T-helper 2 cell (primary cell): ENCODE data around the gene ZNF583.

Experiments
- DNase-seq, 5 experiments: peaks; one replicate each; pipeline versions ENCODE4 v3.0.0 to v3.0.0-alpha.2; 2012 to 2022
- total RNA-seq, 2 donors: gene quantifications; one replicate each; lab custom pipeline; 2026; lab: John Stamatoyannopoulos, UW

ZNF583 gene
- 1.2 to 6.1 reads per million in 2 donors for total RNA-seq

GRCh38 chr19:56403764-56404704 is at the start of gene ZNF583:
TSS of gene ZNF583 (plus strand) at chr19:56404332. CDS start at chr19:56407115, 2,783 bp downstream.
- peak; percentile 80 to 93 (median 86) for DNase-seq

DNA sequence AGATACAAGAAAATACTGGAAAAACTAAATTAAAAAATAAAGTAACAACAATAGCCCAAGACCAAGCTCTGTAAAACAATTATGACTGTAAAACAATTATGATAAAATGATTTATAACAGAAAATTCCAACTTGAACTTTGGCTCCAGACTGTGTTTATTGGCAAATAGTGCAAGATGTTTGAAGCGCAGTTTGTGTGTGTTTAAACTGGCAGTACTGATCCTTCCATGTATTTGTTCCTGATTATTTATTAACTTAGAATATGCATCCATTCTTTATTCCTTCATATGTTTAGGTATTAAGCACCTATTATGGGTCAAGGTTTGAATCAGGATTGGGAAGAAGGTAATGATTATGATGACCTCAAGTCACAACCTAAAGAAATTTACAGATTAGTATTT is 48.6 kb upstream of the ZNF583 start:
- no peak for DNase-seq

GRCh38 chr19:56356944-56357343 is 47.2 kb upstream of the ZNF583 start:
- no peak for DNase-seq

DNA sequence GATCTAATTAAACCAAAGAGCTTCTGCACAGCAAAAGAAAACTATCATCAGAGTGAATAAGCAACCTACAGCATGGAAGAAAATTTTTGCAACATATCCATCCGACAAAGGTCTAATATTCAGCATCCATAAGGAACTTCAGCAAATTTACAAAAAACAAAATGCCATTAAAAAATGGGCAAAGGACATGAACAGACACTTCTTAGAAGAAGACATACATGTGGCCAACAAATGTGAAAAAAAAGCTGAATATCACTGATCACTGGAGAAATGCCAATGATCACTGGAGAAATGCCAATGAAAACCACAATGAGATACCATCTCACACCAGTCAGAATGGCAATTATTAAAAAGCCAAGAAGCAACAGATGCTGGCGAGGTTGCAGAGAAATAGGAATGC is 43.3 kb upstream of the ZNF583 start:
- DNase-seq, result no peak

- peak; percentile 28 to 88 (median 63) for DNase-seq
Observed at GRCh38 chr19:56367829-56368711, 36.1 kb upstream of the ZNF583 start.

GRCh38 chr19:56369886-56370676 is 34.1 kb upstream of the ZNF583 start:
- DNase-seq, result no peak

GRCh38 chr19:56372281-56372680 is 31.9 kb upstream of the ZNF583 start:
- DNase-seq, result no peak

GRCh38 chr19:56377105-56377924 is 26.8 kb upstream of the ZNF583 start:
- no peak for DNase-seq

DNA sequence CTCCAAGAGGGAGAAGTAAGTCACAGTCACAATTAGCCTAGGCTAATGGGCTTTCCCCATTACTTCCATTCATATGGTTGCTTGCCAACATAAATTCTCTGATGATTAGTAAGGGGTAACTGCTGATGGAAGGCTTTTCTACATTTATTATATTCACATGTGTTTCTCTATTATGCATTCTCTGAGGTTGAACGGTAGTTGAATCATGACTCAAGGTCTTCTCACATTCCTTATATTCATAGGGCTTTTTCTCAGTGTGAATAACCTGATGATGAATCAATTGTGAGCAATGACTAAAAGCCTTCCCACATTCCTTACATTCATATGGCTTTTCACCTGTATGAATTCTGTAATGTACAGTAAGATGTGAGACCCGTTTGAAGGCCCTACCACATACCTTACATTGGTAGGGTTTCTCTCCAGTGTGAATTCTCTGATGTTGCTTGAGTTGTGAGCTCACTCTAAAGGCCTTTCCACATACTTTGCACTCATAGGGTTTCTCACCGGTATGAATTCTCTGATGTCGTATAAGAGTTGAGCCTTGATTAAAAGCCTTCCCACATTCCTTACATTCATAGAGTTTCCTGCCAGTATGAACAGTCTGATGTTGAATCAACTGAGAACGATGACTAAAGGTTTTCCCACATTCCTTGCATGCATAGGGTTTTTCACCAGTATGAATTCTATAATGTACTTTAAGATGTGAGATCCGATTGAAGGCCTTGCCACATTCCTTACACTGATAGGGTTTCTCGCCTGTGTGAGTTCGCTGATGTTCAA is 20.1 kb upstream of the ZNF583 start:
- no peak for DNase-seq

DNA sequence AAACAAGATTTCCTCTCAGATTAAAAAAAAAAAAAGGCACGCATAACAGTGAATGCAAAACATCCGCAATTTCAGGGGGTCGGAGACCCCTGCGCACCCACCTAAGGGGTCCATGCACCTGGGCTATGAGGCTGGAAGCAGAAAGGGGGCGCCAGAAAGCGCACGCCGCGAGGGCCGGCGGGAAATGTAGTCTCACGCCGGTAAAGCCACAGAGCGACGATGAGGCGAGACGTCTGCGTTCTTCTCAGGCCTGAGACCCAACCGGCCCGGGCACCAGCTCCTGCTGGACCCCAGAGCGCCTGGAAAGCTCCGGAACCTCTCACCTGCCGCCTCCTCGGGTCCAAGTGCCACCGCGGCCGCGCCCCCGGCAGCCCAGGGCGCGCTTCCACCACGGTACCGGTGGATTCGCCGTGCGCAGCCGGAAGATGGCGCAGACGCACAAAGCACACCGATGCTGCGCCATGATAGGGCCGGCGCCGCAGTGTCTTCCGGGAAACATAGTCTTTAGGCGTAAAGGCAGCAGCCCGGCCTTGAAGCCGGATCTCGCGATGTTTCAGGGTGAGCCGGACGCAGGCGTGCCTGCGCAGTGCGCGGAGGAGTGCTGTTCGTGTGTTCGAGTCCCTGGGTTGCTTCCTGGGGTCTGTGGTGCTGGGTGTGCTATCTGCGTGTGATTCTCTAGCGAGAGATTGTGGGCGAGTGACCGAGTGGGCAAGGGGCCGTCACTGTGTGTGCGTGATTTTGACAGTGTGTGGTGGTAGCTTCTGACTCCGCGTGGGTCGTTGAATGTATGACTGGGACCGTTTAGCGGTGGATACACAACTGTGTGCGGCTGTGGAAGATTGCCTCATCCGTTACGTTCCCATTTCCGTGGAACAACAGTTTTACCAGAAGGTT is 10.8 kb upstream of the ZNF583 start, which contains the start of gene ZNF582:
TSS of gene ZNF582 (minus strand) at position 416 of the 894 bp plus-strand sequence. CDS start 1,782 bp downstream, outside the sequence.
- DNase-seq, result peak; percentile 71 to 98 (median 85)

- DNase-seq, result no peak
Observed at GRCh38 chr19:56398809-56399208, 5.3 kb upstream of the ZNF583 start.

GRCh38 chr19:56400485-56400884 is 3.6 kb upstream of the ZNF583 start:
- DNase-seq, result no peak

- peak in 1 of 5 experiments; percentile 21 for DNase-seq
Observed at GRCh38 chr19:56403261-56403660, 871 bp upstream of the ZNF583 start.

- peak in 1 of 5 experiments; percentile 30 for DNase-seq
Observed at GRCh38 chr19:56404705-56405056, 549 bp downstream of the ZNF583 start.

DNA sequence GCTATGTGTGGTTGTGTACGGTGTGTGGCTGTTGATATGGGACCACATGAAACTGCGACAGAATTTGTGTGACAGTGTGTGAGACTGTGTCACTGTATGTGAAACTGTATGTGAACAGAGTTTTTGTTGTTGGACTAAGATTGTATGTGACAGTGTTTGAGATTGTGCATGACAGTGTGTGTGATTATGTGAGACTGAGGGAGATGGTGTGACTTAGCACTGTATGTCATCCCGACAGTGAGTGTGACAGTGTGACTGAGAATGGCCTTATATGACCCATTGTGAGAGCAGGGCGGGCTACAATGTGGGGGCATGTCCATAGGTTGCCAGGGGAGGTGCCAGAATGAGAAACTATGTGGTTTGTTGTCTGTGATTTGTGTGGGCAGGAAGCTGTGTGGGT is 930 bp downstream of the ZNF583 start:
- peak in 1 of 5 experiments; percentile 31 for DNase-seq

GRCh38 chr19:56423276-56423984 is 19.3 kb downstream of the ZNF583 start:
- DNase-seq, result no peak

DNA sequence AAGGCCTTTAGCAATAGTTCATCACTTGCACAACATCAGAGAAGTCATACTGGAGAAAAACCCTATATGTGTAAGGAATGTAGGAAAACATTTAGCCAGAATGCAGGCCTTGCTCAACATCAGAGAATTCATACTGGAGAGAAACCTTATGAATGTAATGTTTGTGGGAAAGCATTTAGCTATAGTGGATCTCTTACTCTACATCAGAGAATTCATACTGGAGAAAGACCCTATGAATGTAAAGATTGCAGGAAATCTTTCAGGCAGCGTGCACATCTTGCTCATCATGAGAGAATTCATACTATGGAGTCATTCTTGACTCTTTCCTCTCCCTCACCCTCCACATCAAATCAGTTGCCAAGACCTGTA is 19.8 kb downstream of the ZNF583 start:
- DNase-seq, result no peak

DNA sequence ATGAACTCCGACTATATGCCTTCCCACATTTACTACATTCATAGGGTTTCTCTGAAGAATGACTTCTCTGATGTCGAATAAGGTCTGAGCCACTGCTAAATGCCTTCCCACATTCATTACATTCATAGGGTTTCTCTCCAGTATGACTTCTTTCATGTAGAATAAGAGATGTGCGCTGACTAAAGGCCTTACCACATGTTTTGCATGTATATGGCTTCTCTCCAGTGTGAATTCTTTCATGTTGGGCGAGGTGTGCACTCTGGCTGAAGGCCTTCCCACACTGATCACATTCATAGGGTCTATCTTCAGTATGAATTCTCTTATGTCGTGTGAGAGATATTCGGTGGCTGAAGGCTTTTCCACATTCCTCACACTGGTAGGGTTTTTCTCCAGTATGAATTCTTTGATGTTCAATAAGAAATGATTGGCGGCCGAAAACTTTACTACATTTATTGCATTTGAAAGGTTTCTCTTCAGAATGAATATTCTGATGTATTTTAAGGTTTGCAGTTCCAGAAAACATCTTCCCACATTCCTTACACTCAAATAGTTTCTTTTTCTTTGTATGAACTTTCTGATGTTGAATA is 37.2 kb downstream of the ZNF583 start:
- no peak for DNase-seq

- DNase-seq, result no peak
Observed at GRCh38 chr19:56474308-56474707, 70.2 kb downstream of the ZNF583 start.
